ENCODE results near the gene SPRR4.

DNA sequence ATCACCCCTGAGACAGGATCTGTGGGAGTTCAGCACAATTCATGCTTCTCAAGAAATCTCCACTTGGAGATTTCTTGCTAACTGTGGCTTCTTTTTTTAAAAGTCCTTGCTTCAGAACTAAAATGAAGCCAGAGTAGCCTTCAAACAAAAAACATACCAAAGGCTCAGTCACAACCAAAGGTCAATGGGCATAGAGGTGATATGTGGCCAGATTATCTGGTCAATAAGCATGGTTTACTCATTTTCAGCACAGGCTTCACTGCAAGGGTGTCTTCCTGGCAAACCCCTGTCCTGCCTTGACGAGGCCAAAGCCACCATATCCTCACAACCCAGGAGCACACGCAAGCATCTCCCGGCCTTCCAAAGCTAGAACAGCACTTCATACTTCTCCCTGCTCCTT is 11.2 kb upstream of the SPRR4 start:
- TF ChIP-seq, protein P1, sequence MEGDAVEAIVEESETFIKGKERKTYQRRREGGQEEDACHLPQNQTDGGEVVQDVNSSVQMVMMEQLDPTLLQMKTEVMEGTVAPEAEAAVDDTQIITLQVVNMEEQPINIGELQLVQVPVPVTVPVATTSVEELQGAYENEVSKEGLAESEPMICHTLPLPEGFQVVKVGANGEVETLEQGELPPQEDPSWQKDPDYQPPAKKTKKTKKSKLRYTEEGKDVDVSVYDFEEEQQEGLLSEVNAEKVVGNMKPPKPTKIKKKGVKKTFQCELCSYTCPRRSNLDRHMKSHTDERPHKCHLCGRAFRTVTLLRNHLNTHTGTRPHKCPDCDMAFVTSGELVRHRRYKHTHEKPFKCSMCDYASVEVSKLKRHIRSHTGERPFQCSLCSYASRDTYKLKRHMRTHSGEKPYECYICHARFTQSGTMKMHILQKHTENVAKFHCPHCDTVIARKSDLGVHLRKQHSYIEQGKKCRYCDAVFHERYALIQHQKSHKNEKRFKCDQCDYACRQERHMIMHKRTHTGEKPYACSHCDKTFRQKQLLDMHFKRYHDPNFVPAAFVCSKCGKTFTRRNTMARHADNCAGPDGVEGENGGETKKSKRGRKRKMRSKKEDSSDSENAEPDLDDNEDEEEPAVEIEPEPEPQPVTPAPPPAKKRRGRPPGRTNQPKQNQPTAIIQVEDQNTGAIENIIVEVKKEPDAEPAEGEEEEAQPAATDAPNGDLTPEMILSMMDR (IDR thresholded peaks at IDR 0.05) = no peak
- no peak for TF ChIP-seq POLR2A (IDR thresholded peaks at IDR 0.05)
- TF ChIP-seq POLR2AphosphoS5 (IDR thresholded peaks at IDR 0.05) = no peak

Data from suprapubic skin (tissue), 4 donors.